Mucosa of stomach (tissue), 1 donor: Measurements from ENCODE around the gene FGF11.

ENCODE experiments used
- H3K27me3 ChIP-seq: one replicate; pipeline ENCODE4 v1.7.0; 2013; ENCODE audit warnings: mild to moderate bottlenecking, low read length; ENCODE audit not compliant: control insufficient read depth, insufficient read depth
- H3K36me3 ChIP-seq: one replicate; pipeline ENCODE4 v1.7.0; 2013; ENCODE audit warnings: low read length; ENCODE audit not compliant: control insufficient read depth, insufficient read depth
- H3K4me1 ChIP-seq: one replicate; pipeline ENCODE4 v1.7.0; 2013; ENCODE audit warnings: mild to moderate bottlenecking, low read length; ENCODE audit not compliant: control insufficient read depth, insufficient read depth
- H3K4me3 ChIP-seq: one replicate; pipeline ENCODE4 v1.7.0; 2013; ENCODE audit warnings: low read length
- H3K9ac ChIP-seq: one replicate; pipeline ENCODE4 v1.7.0; 2013; ENCODE audit warnings: mild to moderate bottlenecking, low read length, moderate library complexity
- H3K9me3 ChIP-seq: one replicate; pipeline ENCODE4 v1.7.0; 2013; ENCODE audit warnings: mild to moderate bottlenecking, low read length, moderate library complexity; ENCODE audit not compliant: control insufficient read depth
- donor health status: Pancreatic carcinoma.

Gene FGF11

GRCh38 chr17:7411427-7411750 is 27.9 kb upstream of the FGF11 start:
- Histone ChIP-seq H3K4me1 (no peaks in the 10 kb centered on the region), H3K27me3 (peaks cover 7% of the 10 kb centered on the region), H3K36me3 (no peaks in the 10 kb centered on the region), H3K9ac (no peak overlapping the region), H3K9me3 (no peaks in the 10 kb centered on the region), H3K4me3 (no peak overlapping the region)

DNA sequence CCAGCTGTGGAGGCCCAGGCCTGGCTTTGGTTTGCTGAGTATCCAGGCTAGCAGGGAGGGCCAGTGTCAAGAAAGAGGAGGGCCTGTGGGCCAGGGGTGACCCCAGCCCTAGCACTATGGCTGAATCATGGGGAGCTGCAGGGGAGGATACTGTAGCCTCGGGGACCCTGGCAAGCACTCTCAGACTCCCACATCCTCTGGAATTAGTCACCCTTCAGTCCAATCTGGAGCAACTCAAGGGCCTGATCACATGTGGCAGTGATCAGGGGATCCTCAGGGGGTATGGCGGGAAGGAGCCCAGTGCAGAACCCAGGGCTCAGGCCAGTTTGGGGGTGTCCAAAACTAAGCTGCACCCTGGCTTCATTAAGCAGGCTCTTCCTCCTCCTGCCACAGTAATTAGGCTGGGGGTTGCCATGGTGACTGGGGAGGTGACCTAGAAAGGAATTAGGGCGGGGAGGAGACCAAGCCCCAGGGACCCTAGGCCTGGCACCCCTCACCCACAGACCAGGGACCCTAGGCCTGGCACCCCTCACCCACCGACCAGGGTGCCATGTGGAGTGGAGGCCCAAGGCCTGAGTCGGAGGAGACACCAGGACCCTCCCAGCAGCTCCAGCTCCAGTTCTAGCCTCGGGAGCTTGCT is 25.8 kb upstream of the FGF11 start:
- Histone ChIP-seq H3K9ac (no peak overlapping the region), H3K4me1 (no peaks in the 10 kb centered on the region), H3K27me3 (peaks cover under 1% of the 10 kb centered on the region), H3K4me3 (no peak overlapping the region), H3K9me3 (no peaks in the 10 kb centered on the region), H3K36me3 (no peaks in the 10 kb centered on the region)

DNA sequence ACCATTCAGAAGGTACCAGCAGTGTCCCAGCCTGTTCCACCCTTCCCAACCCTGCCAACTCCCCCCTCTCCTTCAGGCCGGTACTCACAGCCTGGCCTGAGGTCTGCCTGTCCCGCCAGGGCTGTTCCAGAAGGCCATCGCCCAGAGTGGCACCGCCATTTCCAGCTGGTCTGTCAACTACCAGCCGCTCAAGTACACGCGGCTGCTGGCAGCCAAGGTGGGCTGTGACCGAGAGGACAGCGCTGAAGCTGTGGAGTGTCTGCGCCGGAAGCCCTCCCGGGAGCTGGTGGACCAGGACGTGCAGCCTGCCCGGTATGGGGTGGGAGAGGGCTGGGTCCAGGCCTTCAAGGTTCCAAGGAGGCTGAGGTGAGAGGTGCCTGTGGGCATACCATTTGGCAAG is 24.5 kb upstream of the FGF11 start:
- Histone ChIP-seq H3K27me3 (peaks cover 8% of the 10 kb centered on the region), H3K36me3 (no peaks in the 10 kb centered on the region), H3K9me3 (no peaks in the 10 kb centered on the region), H3K4me1 (no peaks in the 10 kb centered on the region), H3K9ac (no peak overlapping the region), H3K4me3 (no peak overlapping the region)

- H3K4me1 ChIP-seq, result no peaks in the 10 kb centered on the region
- H3K9me3 ChIP-seq, result no peaks in the 10 kb centered on the region
- no peak overlapping the region for H3K4me3 ChIP-seq
- H3K36me3 ChIP-seq, result no peaks in the 10 kb centered on the region
- peaks cover 8% of the 10 kb centered on the region for H3K27me3 ChIP-seq
- H3K9ac ChIP-seq, result no peak overlapping the region
Observed at GRCh38 chr17:7415784-7416183, 23.5 kb upstream of the FGF11 start.

GRCh38 chr17:7416323-7416722 is 23.0 kb upstream of the FGF11 start:
- Histone ChIP-seq H3K36me3 (no peaks in the 10 kb centered on the region), H3K4me3 (no peak overlapping the region), H3K9me3 (no peaks in the 10 kb centered on the region), H3K9ac (no peak overlapping the region), H3K27me3 (peaks cover 8% of the 10 kb centered on the region), H3K4me1 (no peaks in the 10 kb centered on the region)

DNA sequence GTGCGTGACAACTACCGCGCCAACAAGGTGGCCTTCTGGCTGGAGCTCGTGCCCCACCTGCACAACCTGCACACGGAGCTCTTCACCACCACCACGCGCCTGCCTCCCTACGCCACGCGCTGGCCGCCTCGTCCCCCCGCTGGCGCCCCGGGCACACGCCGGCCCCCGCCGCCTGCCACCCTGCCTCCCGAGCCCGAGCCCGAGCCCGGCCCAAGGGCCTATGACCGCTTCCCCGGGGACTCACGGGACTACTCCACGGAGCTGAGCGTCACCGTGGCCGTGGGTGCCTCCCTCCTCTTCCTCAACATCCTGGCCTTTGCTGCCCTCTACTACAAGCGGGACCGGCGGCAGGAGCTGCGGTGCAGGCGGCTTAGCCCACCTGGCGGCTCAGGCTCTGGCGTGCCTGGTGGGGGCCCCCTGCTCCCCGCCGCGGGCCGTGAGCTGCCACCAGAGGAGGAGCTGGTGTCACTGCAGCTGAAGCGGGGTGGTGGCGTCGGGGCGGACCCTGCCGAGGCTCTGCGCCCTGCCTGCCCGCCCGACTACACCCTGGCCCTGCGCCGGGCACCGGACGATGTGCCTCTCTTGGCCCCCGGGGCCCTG is 22.2 kb upstream of the FGF11 start:
- Histone ChIP-seq H3K4me1 (no peaks in the 10 kb centered on the region), H3K9me3 (no peaks in the 10 kb centered on the region), H3K4me3 (no peak overlapping the region), H3K36me3 (no peaks in the 10 kb centered on the region), H3K9ac (no peak overlapping the region), H3K27me3 (peaks cover 8% of the 10 kb centered on the region)

DNA sequence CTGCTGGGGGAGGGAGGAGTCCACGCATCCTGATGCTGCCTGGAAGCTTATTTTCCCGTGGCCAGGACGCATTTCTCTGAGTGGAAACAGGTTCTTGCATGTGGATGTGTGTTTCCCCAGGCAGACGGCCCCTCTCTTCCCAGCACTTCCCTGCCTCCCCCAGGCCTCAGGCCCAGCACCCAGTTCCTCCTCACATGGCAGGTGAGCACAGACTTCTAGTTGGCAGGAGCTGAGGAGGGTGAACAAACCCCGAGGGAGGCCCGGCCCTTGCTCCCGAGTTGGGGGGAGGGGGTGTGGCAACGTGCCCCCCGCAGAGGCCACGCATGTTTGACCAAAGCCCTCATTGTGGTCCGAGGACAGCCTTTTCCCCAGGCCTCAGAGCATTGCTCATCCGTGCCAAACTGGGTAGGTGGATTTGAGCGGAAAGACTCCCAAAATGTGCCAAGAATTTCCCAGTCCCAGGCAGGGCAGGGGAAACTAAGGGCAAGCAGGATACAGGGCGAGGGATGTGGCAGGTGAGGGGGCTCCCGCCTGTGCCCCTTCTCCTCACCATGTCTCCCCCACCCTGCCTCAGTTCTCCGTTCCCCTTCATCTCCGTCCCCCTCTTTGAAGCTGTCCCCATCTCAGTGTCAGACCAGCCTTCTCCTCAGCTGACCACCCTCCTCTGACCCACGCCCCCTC is 20.7 kb upstream of the FGF11 start:
- Histone ChIP-seq H3K27me3 (peaks cover 8% of the 10 kb centered on the region), H3K9ac (no peak overlapping the region)

GRCh38 chr17:7419819-7420610 is 19.3 kb upstream of the FGF11 start, which contains the start of gene SPEM1:
Gene SPEM1, plus strand, starts transcription at chr17:7420324. Its CDS starts 61 bp downstream, at chr17:7420385.
- Histone ChIP-seq H3K27me3 (peaks cover 8% of the 10 kb centered on the region), H3K36me3 (no peaks in the 10 kb centered on the region), H3K9ac (no peak within 1 kb of the TSS), H3K4me1 (no peaks in the 10 kb centered on the region), H3K9me3 (no peaks in the 10 kb centered on the region), H3K4me3 (no peak within 1 kb of the TSS)

More for the DNA sequence above, 20.7 kb upstream of the FGF11 start:
- Histone ChIP-seq H3K36me3 (no peaks in the 10 kb centered on the region), H3K4me1 (no peaks in the 10 kb centered on the region), H3K9me3 (no peaks in the 10 kb centered on the region), H3K4me3 (no peak overlapping the region)

- Histone ChIP-seq H3K4me1 (no peaks in the 10 kb centered on the region), H3K36me3 (no peaks in the 10 kb centered on the region), H3K4me3 (no peak overlapping the region), H3K9me3 (no peaks in the 10 kb centered on the region), H3K27me3 (peaks cover 8% of the 10 kb centered on the region), H3K9ac (no peak overlapping the region)
Observed at GRCh38 chr17:7421186-7421585, 18.1 kb upstream of the FGF11 start.

- Histone ChIP-seq H3K4me1 (no peaks in the 10 kb centered on the region), H3K4me3 (no peak overlapping the region), H3K9ac (no peak overlapping the region), H3K36me3 (no peaks in the 10 kb centered on the region), H3K27me3 (peaks cover 5% of the 10 kb centered on the region), H3K9me3 (no peaks in the 10 kb centered on the region)
Observed at GRCh38 chr17:7423679-7424078, 15.6 kb upstream of the FGF11 start.

- no peak within 1 kb of the TSS for H3K9ac ChIP-seq
- no peaks in the 10 kb centered on the region for H3K36me3 ChIP-seq
- no peaks in the 10 kb centered on the region for H3K9me3 ChIP-seq
- no peak within 1 kb of the TSS for H3K4me3 ChIP-seq
- no peaks in the 10 kb centered on the region for H3K4me1 ChIP-seq
- H3K27me3 ChIP-seq, result peaks cover 2% of the 10 kb centered on the region
Observed at GRCh38 chr17:7425316-7425715, 14.0 kb upstream of the FGF11 start, which contains the start of gene SPEM2. Gene SPEM2, plus strand, starts transcription at chr17:7425616. Its CDS starts 73 bp downstream, at chr17:7425689.

DNA sequence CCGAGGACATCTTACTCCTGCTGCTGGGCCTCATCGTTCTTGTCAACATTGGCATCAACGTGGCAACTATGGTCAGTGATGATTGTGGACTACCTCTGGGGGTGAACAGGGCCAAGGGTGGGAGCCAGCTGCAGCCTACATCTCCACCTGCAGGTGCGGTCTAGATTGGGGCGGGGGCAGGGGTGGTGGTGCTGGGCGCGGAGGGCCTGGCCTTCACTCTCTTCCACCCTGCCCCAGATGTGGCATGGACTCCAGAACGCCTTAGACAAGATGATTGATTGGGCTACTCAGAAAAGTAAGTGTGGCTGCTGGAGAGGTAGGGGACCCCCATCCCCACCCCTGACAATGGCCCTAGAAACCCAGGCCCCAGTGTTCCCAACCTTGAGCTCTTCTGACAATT is 13.6 kb upstream of the FGF11 start:
- peaks cover 4% of the 10 kb centered on the region for H3K27me3 ChIP-seq
- no peaks in the 10 kb centered on the region for H3K4me1 ChIP-seq
- no peaks in the 10 kb centered on the region for H3K36me3 ChIP-seq
- H3K4me3 ChIP-seq, result no peak overlapping the region
- no peaks in the 10 kb centered on the region for H3K9me3 ChIP-seq
- no peak overlapping the region for H3K9ac ChIP-seq
